ENCODE results near the gene MRPL48. TPM values are rescaled to one million over a fixed set of nuclear protein-coding genes. Genes with fewer than 3 reads are reported as not detected.
"Not testable (repeated sequence)": the region's sequence is repeated elsewhere in the genome, so short reads cannot be mapped to it uniquely, and the experiment has no call there.

Gene MRPL48
- total RNA-seq, 1 experiment from 2014 or later, result 83.4 TPM

DNA sequence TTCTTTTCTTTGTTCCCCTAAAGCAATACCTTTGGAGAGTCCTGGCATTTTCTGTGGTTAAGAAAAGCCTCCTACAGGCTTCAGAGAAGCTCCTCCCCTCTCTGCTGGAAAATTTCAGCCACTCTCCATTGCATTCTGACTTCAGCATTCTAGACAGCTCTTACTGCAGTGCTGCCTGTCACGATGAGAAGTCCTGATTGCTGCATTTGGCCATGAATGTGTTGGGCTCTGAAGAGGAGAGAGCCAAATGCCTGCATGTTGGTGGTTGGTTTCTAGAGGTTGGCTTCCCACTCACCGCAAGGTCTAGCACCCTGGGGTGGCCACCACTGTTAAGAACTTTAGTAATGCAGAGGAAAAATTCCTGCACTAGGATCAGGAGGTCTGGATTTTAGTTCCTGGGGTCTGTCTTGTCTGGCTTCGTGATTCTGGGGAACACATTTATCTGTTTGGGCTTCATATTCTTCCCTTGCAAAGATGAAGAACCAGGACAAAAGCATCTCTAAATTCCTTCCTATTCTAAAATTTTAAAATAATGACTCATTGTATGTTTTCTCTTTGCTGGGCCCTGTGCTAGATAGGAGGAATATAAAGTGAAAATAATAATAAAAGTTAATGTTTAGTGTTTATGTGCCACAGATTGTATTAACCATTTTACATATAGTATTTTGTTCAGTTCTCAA, 50.9 kb downstream of the MRPL48 start:
- DNase-seq (ENCODE audit: low spot score), result no peak

DNA sequence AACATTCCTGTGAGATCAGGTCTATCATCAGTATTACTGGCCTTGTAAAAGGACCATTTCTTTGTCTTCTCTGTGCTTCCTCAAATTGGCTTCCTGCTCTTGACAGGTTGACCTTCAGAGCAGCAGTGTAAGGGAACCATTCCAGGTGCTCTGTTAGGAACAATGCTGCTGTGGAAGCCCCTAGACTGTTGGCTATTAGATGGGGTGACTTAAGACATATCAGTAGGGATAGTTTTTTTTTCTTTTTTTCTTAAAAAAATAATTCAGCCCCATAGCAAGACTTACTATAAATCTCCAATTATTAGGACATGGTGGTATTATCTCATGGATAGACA, 51.4 kb downstream of the MRPL48 start:
- no peak for DNase-seq (ENCODE audit: low spot score)

- no peak for DNase-seq (ENCODE audit: low spot score)
These were observed 63.5 kb downstream of the MRPL48 start for GRCh38 chr11:73851046-73851764.

DNA sequence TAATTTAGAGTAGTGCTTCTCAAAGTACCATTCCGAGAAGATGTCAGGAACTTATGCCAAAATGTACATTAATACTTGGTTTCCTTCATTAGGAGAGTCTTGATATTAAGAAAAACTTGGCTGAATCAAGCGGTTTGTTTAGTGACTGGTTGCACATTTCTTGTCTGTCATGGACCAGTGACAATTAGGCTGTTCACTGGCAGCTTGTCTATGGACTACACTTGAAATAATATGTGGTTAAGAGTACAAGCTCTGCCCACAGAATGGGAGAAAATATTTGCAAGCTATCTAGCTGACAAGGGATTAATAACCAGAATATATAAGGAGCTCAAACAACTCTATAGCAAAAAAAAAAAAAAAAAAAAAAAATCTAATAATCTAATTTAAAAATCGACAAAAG, 64.4 kb downstream of the MRPL48 start:
- DNase-seq (ENCODE audit: low spot score), result no peak

- no peak for DNase-seq (ENCODE audit: low spot score)
These were observed 67.0 kb downstream of the MRPL48 start for GRCh38 chr11:73854680-73855079.

- DNase-seq (ENCODE audit: low spot score), result no peak
These were observed 68.4 kb downstream of the MRPL48 start for GRCh38 chr11:73856031-73856567.

- no peak for DNase-seq (ENCODE audit: low spot score)
These were observed 72.0 kb downstream of the MRPL48 start for GRCh38 chr11:73859671-73860070.

- no peak for DNase-seq (ENCODE audit: low spot score)
These were observed 72.5 kb downstream of the MRPL48 start for GRCh38 chr11:73860202-73860601.

GRCh38 chr11:73862986-73863385, 75.3 kb downstream of the MRPL48 start:
- no peak for DNase-seq (ENCODE audit: low spot score)

GRCh38 chr11:73866095-73866579, 78.5 kb downstream of the MRPL48 start:
- DNase-seq (ENCODE audit: low spot score), result no peak

- no peak for DNase-seq (ENCODE audit: low spot score)
These were observed 78.9 kb downstream of the MRPL48 start for GRCh38 chr11:73866586-73866996.

- DNase-seq (ENCODE audit: low spot score), result peak; percentile 24
These were observed 81.8 kb downstream of the MRPL48 start for GRCh38 chr11:73869332-73869949.

GRCh38 chr11:73870261-73870660, 82.6 kb downstream of the MRPL48 start:
- no peak for DNase-seq (ENCODE audit: low spot score)

DNA sequence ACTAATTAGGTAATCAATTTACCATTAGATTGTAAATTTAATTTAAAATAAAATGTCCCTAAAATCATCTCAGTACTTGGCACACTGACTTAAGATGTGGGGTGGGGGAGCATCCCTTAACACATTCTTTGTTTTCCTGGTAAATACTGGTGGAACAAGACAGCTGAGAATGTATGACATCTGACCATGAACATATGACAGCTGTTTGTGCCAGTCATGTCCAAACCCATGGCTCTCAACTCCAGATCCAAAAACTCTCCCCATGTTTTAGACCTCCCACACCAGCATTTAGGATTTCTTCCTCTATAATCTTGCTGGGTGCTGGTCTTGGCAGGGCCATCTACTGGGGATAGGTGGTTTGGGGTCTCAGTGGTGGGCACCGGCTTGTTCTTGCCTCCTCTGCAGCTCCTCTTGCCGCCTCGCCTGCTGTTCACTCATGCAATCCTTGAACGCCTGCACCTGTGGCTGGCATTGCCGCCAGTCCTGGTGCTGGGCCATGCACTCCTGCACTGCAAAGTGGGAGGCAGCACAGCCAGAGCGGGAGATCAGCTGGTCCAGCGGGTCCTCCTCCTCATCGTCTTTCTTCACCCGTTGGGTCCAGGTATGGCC, 85.2 kb downstream of the MRPL48 start:
- no peak for DNase-seq (ENCODE audit: low spot score)

- no peak for DNase-seq (ENCODE audit: low spot score)
These were observed 87.7 kb downstream of the MRPL48 start for GRCh38 chr11:73875380-73875779.

- DNase-seq (ENCODE audit: low spot score), result no peak
These were observed 88.2 kb downstream of the MRPL48 start for GRCh38 chr11:73875840-73876239.

DNA sequence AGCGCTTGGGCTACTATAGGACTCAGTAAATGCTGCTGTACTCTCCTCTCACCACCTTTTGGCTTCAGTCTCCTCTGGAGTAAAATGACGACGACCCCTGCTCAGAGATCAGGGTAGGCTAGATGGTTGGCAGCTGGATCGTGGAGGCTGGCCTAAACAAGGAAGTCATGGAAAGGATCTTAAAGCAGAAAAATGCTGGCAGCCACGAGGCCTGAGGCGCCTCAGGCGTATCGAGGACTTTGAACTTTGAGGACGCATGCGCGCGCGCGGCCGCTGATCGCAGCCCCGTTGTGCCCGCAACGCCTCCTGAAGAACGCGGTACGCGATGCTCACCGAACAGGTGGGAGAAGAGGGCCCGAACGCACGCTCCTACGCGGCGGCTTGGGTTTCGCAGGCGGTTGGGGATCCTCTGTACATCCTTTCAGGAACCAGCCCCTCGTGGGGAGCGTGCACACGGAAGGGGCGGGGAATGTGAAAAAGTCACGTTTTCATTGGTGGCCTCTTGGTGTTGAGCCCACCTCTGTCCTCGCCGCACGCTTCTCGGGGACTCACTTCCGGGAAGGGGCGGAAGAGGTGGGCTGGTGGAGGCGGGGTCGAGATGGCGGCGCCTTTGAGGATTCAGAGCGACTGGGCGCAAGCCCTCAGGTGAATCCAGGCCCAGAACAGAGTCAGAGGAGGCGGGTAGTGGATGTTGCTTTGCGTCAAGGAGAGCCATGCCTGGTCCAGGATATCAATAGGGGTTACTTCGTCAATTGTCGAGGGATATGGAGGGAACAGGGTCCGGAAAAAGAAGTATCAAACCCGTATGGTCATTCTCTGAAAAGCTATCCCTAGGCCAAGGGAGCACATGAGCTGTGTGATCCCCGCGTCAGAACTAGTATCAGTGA, 89.0 kb downstream of the MRPL48 start, which contains the start of the genes COA4 and PAAF1:
Gene COA4 (minus strand): TSS at position 423 of the 887 bp plus-strand sequence. CDS start 3,468 bp downstream, outside the sequence.
Gene PAAF1 (plus strand): TSS at position 576 of the 887 bp plus-strand sequence. CDS start 23 bp downstream, at position 599.
- DNase-seq (ENCODE audit: low spot score), result peak; percentile 99

GRCh38 chr11:73878771-73879170, 91.1 kb downstream of the MRPL48 start:
- DNase-seq (ENCODE audit: low spot score), result no peak

DNA sequence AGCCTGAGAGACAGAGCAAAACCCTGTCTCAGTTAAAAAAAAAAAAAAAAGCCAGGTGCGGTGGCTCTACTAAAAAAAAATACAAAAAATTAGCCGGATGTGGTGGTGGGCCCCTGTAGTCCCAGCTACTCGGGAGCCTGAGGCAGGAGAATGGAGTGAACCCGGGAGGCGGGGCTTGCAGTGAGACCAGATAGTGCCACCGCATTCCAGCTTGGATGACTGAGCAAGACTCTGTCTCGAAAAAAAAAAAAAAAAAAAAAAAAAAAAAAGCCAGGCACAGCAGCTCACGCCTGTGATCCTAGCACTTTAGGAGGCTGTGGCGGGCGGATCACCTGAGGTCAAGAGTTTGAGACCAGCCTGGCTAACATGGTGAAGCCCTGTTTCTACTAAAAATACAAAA, 92.8 kb downstream of the MRPL48 start:
- DNase-seq (ENCODE audit: low spot score), result not testable (repeated sequence)

DNA sequence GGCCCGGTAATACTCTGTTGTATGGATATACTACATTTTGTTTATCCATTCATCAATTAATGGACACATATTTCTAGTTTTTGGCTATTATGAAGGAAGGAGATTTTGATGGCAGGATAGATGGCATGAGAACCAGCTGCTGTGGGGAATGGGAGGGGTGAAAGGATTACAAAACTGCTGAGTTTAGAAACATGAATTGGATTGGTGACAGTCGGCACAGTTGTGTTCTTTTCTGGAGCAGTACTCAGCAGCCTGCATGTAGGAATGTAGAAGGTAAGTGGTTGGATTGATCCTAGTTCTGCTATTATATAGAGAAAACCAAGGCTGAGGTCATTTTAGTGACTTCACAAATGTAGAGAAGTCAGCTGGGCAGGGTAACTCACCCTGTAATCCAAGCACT, 96.2 kb downstream of the MRPL48 start:
- DNase-seq (ENCODE audit: low spot score), result no peak

DNA sequence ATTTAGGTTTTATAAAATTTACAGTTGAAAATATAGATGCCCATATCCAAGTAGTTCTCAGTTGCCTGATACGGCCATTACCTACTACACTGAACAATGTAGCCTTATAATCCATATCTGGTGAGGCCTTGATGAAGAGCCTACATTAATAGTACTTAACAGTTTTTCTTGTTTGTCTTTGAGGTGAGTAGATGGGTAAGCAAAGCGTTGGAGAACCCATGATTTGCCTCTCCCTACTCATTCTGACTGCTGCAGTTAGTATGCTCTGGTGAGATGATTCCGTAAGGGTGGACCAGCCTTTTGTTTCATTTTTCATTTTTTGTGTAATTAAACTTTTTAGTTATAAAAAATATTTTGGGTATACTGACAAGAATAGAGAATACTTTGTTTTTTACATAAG, 100.6 kb downstream of the MRPL48 start:
- DNase-seq (ENCODE audit: low spot score), result no peak
